ENCODE measurements around the gene GLE1. TPM values are rescaled to one million over a fixed set of nuclear protein-coding genes. Genes with fewer than 3 reads are reported as not detected.

GLE1 gene
- total RNA-seq, 1 experiment from 2014 or later: 36.6 TPM

- H3K9me2 ChIP-seq (ENCODE audit: insufficient read depth): no peaks in the 10 kb centered on the region
- peaks cover 4 to 12% of the 10 kb centered on the region in 2 experiments for H3K4me1 ChIP-seq (ENCODE audit: control insufficient read depth in 1 of 2, insufficient read depth in 2 of 2, low read length in 2 of 2)
- no peaks in the 10 kb centered on the region for H3K79me2 ChIP-seq (ENCODE audit: insufficient read depth, low read length)
- no peak overlapping the region for H3K9ac ChIP-seq (ENCODE audit: low read length)
- no peak overlapping the region for H3K27ac ChIP-seq (ENCODE audit: low read depth, low read length)
- CTCF ChIA-PET: interaction anchor here (1.0 kb wide), 1 partner anchor 237 kb away, joined by 3 read pairs; no protein-coding TSS in a partner anchor
- ATAC-seq (no peak), DNase-seq (ENCODE audit: low read depth, low spot score) (no peak)
- intact Hi-C loops (cut with micrococcal nuclease): no loop called here
- POLR2A ChIA-PET: no interaction called here
- no peak overlapping the region for H2AFZ ChIP-seq (ENCODE audit: low read depth, low read length, poor library complexity, severe bottlenecking)
- H3K36me3 ChIP-seq (ENCODE audit: control insufficient read depth in 1 of 2, insufficient read depth in 2 of 2, low read length in 2 of 2): peaks cover 6 to 17% of the 10 kb centered on the region in 2 experiments; a peak in 3 of 4 replicates
- H3K4me2 ChIP-seq (ENCODE audit: low read length): no peak overlapping the region
- H3K27me3 ChIP-seq (ENCODE audit: insufficient read depth, low read length): no peaks in the 10 kb centered on the region
- H3K9me3 ChIP-seq (ENCODE audit: control insufficient read depth in 1 of 2, insufficient read depth in 1 of 2, low read depth in 1 of 2, low read length in 2 of 2): no peaks in the 10 kb centered on the region
- no TSS peak for BruUV-seq (replicated peaks)
- H3K4me3 ChIP-seq (replicated peaks in 1 of 2; ENCODE audit: low read depth in 1 of 2, low read length in 2 of 2): no peak overlapping the region
- TF ChIP-seq MAX (IDR thresholded peaks at IDR 0.05) (no peak), CEBPB (IDR thresholded peaks at IDR 0.05; ENCODE audit: low read depth) (no peak), FOSL1 (IDR thresholded peaks at IDR 0.05; ENCODE audit: low read depth) (no peak), ZFX (IDR thresholded peaks at IDR 0.05) (no peak), SP1 (IDR thresholded peaks at IDR 0.05; ENCODE audit: low read depth) (no peak), SIN3A (IDR thresholded peaks at IDR 0.05; ENCODE audit: low read depth) (no peak), CBX3 (IDR thresholded peaks at IDR 0.05; ENCODE audit: low read depth) (no peak), SRF (IDR thresholded peaks at IDR 0.05; ENCODE audit: low read depth) (no peak), ATF3 (IDR thresholded peaks at IDR 0.05) (no peak), CTCF (IDR thresholded peaks at IDR 0.05 in 2 of 3, conservative IDR thresholded peaks at IDR 0.05 in 1 of 3; ENCODE audit: borderline replicate concordance in 1 of 3, insufficient read depth in 1 of 3, low read depth in 2 of 3, low read length in 2 of 3) (no peak), REST (IDR thresholded peaks at IDR 0.05; ENCODE audit: low read depth) (no peak), RAD21 (IDR thresholded peaks at IDR 0.05; ENCODE audit: low read depth) (no peak), ZBTB33 (IDR thresholded peaks at IDR 0.05; ENCODE audit: extremely low read depth, insufficient replicate concordance, low read length) (no peak), POLR2A (IDR thresholded peaks at IDR 0.05; ENCODE audit: borderline replicate concordance, extremely low read depth, insufficient read depth, insufficient read length) (no peak), ELF1 (IDR thresholded peaks at IDR 0.05; ENCODE audit: borderline replicate concordance, low read depth) (no peak)
- no peaks in the 10 kb centered on the region for H4K20me1 ChIP-seq (ENCODE audit: insufficient read depth)
- RAD21 ChIA-PET (ENCODE audit: low non-redundant PET in 1 of 2, low total read pairs in 2 of 2, uncharacterized antibody in 2 of 2, unreplicated experiment in 2 of 2): no interaction called here
Measured at GRCh38 chr9:128532581-128532980, 28.1 kb downstream of the GLE1 start.
